GM18505 (cell line): ENCODE results near the gene IPO11.
"Not testable (repeated sequence)": the region's sequence is repeated elsewhere in the genome, so short reads cannot be mapped to it uniquely, and the experiment has no call there.

ENCODE experiments used
- ATAC-seq: cut with Tn5 transposase; IDR thresholded peaks from one replicate; pipeline ENCODE4 v1.9.1; 2021; ENCODE audit not compliant: unreplicated experiment
- POLR2A ChIP-seq: IDR thresholded peaks from 4 replicates; pipeline ENCODE4 v1.6.1; 2011; ENCODE audit warnings: borderline replicate concordance; ENCODE audit not compliant: insufficient read depth, insufficient read length; ENCODE audit errors: extremely low read depth

IPO11 gene

DNA sequence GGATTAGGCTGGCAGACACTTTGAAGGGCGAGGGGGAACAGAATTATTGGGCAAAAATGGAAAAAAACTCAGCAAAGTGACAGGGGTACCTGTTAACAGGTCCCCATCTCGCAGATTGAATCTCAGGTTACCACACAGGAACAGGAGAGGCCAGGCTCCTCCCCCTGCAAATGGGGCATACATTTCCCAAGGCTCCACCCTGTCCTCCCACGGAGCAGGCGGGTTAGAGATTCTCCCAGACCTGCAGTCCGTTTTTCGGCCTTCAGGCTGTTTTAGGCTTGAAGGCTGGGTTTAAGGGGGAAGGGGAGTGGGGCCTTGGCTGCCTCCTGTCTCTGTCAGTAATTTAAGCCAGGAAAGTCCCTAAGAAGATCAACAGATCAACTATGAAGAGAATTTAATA lies 208.7 kb downstream of the IPO11 start:
- TF ChIP-seq POLR2A: no peak
- no peak for ATAC-seq

DNA sequence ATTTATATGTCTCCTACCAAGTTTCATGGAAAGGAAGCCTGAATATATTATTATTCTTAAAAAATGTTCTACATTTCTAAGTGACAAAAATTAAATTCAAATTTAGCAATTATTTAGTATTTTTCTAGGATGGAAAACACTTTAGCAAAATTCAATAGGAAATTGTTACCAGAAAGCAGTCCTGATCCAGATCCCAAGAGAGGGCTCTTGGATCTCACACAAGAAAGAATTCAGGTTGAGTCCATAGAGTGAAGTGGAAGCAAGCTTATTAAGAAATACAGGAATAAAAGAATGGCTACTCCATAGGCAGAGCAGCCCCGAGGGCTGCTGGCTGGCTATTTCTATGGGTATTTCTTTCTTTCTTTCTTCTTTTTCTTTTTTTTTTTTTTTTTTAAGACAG lies 210.7 kb downstream of the IPO11 start:
- no peak for TF ChIP-seq POLR2A
- no peak for ATAC-seq

DNA sequence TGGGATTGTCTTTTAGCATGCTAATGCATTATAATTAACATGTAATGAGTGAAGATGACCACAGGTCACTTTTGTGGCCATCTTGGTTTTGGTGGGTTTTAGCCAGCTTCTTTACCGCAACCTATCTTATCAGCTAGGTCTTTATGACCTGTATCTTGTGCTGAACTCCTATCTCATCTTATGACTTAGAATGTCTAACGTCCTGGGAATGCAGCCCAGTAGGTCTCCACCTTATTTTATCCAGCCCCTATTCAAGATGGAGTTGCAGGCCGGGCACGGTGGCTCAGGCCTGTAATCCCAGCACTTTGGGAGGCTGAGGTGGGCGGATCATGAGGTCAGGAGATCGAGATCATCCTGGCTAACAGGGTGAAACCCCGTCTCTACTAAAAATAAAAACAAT lies 211.9 kb downstream of the IPO11 start:
- not testable (repeated sequence) for ATAC-seq

DNA sequence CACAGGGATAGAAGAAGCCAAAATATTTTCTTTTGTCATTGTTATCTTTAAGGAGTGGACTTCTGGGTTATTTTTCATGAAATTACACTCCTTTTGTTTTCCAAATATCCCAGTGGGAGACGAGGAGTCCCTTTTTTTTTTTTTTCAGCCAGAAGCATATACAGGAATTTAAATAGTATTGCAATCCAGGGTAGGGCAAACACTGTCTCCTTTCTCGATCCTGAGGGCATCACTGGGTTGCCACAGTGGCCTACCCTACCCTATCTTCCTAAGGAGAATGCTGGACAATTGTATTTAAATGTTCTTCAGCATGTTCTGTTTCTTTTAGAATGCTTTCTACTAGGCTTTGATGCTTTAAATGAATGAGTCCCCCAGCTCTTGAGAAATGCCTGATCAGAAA lies 214.0 kb downstream of the IPO11 start:
- TF ChIP-seq POLR2A: no peak
- no peak for ATAC-seq

DNA sequence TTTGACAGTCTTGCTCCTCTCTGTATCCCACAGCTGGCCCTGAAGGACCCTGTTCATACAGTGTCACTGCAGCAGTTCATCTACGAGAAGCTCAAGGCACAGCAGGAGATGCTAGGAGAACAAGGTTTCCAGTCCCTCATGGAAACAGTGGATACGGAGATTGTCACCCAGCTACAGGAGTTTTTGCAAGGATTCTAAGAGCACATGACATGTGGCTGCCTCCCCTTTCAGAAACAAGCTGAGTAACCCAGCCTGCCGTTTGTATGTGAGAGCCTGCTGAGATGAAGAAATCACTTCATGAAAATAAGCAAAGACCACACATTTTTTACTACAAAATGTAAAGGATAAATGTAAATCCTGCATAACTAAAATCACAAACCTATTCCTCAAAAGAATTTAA lies 214.6 kb downstream of the IPO11 start:
- ATAC-seq: no peak
- TF ChIP-seq POLR2A: no peak

DNA sequence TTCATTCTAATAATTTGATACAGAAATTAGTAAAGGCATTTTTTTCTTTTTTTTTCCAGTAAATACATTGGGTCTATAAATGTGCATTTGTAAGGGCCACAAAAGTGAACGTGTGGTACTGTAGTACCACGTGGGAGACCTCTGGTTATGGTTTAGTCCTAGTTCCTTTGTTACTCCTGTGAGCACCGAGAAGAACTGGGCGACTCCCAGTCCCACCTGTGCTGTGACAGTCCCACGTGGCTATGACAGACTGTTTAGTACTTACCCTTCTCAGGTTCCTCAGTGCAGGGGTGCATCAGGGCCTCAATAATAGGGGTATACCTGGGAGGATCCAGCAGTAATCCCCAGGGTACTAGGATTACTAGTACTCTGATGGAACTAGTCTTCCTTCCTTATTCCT lies 215.3 kb downstream of the IPO11 start:
- ATAC-seq: no peak
- TF ChIP-seq POLR2A: no peak

DNA sequence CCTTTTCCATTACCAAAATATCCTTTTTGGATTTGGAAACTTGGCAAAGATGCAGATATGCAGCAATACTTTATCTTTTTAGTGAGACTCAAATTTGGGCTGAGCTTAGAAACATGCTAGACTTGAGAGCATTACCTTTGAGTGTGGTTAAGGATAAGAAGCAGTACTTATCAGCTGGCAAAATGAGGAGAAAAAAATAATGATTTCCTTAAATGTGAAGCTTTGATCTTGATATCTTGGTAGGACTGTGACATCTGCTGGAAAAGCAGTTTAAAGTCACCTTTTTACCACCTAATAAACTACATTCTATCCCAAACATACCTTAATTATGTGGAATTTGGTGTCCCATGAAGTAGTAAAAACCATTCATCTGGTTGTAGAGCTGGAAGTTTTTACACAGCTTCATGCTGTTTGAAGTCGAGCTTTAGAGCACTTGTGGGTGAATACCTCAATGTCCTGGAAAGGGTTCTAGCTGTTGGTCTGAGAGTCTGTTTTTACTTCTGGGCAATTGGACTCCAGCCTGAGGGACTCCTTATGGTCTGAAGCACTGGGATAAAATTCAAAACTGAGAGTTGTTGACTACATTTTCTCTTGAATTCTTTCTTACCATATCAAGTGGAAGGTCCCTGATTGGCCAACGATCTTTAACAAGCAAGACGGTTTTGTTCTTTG lies 219.5 kb downstream of the IPO11 start:
- TF ChIP-seq POLR2A: no peak
- no peak for ATAC-seq

DNA sequence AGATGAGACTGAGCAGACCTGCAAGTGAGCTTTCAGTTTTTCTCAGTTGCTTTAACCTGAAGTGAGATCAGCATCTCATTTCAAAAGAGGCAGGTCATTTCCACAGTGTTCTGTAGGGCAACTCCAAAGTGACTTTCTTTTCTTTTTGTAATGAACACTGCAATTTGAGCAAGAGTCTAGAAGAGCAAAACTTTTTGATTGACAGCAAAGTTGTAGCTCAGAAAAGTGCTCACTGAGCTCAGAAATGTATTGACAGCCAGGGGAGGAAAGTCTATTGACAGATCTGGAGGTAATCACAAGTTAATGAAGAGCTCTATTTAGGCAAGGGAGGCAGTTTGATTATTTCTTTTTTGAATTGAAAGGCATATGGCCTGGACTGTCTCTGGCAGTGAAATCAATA lies 220.7 kb downstream of the IPO11 start:
- ATAC-seq: no peak
- TF ChIP-seq POLR2A: no peak

DNA sequence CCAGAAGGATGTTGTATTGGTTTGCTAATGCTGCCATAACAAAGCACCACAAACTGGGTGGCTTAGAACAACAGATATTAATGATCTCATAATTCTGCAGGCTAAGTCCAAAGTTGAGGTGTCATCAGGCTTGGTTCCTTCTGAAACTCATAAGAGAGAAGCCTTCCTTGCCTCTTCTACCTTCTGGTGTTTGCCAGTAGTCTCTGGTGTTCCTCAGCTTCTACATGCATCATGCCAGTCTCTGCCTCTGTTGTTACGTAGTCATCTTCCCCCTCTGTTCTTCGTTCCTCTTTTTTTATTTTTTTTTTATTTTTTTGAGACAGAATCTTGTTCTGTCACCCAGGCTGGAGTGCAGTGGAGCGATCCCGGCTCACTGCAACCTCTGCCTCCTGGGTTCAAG lies 227.9 kb downstream of the IPO11 start:
- no peak for ATAC-seq
- no peak for TF ChIP-seq POLR2A

DNA sequence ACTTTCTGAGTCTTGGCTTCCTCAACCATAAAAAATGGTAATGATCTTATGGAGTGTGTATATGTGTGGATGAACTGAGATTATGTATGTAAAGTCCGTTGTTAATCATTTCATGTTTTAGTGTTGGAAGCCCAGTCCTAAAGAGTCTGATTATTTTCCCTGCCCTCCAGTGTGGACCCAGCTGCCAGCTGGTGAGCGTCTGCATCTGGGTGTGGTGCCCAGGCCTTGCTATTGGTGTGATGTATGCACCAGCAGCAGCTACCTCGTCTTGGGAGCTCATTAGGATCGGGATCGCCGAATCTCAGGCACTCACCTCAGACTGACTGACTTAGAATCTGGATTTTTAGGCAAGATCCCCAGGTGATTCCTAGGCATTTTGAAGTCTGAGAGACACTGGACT lies 229.9 kb downstream of the IPO11 start:
- no peak for ATAC-seq
- TF ChIP-seq POLR2A: no peak

DNA sequence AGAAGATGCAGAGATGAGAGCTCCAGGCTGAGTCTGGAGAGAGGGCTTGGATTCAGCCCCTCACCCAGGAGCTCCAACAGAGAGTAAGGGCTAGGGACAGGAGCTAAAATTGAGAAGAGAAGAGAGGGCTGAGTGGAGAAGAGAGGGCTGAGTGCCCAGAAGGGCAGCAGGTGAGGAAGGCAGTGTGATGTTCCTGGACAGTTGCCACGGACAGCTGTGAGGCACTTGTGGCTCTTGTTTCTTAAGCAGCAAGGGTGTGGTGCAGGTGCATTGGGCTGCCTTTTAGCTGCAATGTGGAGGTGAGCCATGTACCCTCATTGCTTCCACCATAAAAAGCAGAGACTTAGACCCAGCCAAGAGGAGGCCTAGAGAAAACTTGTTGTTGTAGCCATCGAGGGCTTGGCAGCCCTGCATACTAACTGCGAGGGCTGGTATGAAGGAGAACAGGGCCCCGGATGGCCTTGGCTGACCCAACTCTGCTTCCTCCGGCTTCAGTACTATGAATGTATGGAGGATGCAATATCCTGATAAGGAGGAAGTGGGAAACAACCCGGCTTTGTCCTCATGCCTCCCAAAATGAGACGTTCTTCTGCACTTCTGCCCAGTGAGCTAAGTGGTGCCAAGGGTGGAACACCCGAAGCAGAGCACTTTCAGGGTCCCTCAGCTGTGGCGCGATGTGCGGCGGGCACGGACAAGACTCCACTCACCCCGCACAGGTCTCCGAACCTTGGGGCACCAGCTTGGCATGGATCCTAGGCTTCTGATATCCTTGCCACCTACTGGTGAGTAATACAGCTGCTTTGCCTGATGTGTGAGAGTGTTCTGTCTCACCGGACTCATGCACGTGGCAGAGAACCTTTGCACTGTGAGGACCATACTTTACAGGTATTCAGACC lies 231.2 kb downstream of the IPO11 start:
- no peak for ATAC-seq
- TF ChIP-seq POLR2A: no peak

DNA sequence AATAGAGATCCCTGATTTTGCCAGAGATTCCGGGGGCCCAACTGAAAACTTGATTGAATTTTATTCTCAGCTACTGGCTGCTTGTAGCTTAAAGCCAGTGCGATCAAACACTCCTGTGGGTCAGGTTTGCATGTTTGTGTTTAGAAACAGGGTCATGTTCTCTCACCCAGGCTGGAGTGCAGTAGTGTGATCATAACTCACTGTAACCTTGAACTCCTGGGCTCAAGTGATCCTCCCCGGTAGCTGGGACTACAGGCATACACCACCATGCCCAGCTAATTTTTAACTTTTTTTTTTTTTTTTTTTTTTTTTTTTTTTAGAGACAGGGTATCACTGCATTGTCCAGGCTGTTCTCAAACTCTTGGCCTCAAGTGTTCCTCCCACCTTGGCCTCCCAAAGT lies 232.7 kb downstream of the IPO11 start:
- no peak for TF ChIP-seq POLR2A
- ATAC-seq: no peak

DNA sequence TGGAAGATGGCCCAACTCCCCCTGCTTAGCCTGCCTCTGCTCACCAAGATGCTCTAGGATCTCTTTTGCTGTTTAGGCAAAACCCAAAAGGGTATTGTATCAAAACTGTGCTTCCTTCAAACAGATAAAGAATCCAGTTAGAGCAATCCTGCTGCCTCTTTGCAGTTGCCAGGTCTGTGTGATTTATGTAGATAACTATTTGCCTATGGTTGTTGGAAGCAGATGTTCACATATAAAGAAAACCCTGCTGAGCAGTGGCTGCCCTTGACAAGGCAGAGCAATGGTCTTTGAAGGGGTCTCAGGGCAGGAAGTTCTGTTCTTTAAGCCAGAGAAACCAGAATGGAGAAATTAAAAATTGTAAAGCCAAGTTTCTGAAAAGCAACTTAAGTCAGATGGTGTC lies 234.7 kb downstream of the IPO11 start:
- TF ChIP-seq POLR2A: no peak
- ATAC-seq: no peak

DNA sequence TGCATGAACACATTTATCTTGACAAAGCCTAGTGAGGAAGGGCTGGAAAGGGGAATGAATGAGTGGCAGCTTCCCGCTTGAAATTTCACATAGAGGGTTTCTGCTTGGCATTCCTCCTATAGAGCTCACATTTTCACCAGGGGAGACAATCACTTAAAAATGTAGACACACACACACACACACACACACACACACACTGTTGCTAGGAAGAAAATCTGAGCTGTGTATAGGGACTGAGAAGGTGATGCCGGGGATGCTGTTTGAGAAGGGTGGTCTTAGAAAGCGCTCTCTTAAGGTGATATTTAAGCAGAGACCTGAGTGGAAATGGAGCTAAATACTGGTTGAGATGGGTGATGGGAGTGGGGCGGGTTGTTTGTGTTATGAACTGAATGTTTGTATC lies 236.5 kb downstream of the IPO11 start:
- ATAC-seq: no peak
- no peak for TF ChIP-seq POLR2A

DNA sequence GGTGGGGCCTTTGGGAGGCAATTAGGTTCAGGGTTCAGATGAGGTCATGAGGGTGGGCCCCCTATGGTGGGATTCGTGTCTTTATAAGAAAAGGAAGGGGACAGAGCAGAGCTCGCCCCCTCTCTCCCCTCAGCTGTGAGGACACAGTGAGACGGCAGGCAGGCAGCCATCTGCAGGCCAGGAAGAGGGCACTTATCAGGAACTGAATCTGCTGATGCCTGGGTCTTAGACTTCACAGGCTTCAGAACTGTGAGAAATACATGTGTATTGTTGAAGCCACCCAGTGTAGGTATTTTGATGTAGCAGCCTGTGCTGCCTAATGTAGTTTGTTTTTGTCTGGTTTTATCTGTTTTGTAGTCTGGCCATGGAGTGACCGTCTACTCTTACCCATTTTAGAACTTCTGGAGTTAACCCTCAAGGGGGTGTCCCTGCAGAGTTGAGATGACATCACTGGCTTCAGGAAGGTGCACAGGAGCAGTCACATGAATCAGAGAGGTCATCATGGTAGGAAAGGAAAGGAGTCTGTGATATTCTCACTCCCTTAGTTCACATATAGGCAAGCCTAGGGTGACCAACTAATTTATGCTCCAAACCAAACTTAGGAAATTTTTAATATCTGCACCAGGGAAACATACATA lies 237.0 kb downstream of the IPO11 start:
- no peak for ATAC-seq
- no peak for TF ChIP-seq POLR2A

DNA sequence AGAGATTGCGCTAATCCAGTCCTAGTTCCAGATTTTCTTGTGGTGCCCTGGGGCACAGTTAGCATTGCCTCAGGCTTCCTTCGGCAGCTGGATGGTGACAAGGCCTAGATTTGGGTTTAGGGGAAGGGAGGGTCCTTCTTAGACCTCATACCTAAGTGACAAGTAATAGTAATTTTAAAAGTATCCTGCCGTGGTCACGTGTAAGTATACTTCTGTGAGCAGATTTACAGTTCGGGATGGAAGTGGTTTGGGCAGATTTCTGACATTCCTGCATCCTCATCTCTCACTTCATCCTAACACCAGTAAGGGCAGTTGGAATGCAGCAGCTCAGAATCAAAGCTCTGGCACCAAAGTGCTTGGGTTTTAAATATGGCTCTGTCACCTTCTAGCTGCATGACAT lies 237.6 kb downstream of the IPO11 start:
- ATAC-seq: no peak
- no peak for TF ChIP-seq POLR2A
